SKM-1 treated with dmso at 0.1 percent for 144 hours (cell line): ENCODE measurements around the gene CDCA7L.
"Not testable (repeated sequence)": the region's sequence is repeated elsewhere in the genome, so short reads cannot be mapped to it uniquely, and the experiment has no call there.

Source experiments
- DNase-seq: peaks from one replicate; lab custom pipeline; 2025; ENCODE audit not compliant: unreplicated experiment; lab: John Stamatoyannopoulos, UW

CDCA7L gene

GRCh38 chr7:21944616-21945453, 864 bp downstream of the CDCA7L start:
- peak; percentile 54 for DNase-seq

GRCh38 chr7:21943436-21943835, 2.3 kb downstream of the CDCA7L start:
- DNase-seq = no peak

- DNase-seq = no peak
These were observed 2.7 kb downstream of the CDCA7L start for GRCh38 chr7:21942955-21943354.

GRCh38 chr7:21941611-21942141, 4.0 kb downstream of the CDCA7L start:
- DNase-seq = peak; percentile 75

- DNase-seq = no peak
These were observed 5.8 kb downstream of the CDCA7L start for GRCh38 chr7:21939858-21940372.

GRCh38 chr7:21939136-21939857, 6.4 kb downstream of the CDCA7L start:
- no peak for DNase-seq

GRCh38 chr7:21938463-21938862, 7.2 kb downstream of the CDCA7L start:
- DNase-seq = no peak

- no peak for DNase-seq
These were observed 10.9 kb downstream of the CDCA7L start for GRCh38 chr7:21934808-21935207.

- not testable (repeated sequence) for DNase-seq
These were observed 12.4 kb downstream of the CDCA7L start for GRCh38 chr7:21933293-21933692.

GRCh38 chr7:21927693-21928092, 18.0 kb downstream of the CDCA7L start:
- no peak for DNase-seq

GRCh38 chr7:21926448-21926847, 19.3 kb downstream of the CDCA7L start:
- DNase-seq = no peak

GRCh38 chr7:21923658-21924057, 22.0 kb downstream of the CDCA7L start:
- DNase-seq = no peak

GRCh38 chr7:21922605-21923004, 23.1 kb downstream of the CDCA7L start:
- no peak for DNase-seq

- DNase-seq = no peak
These were observed 24.8 kb downstream of the CDCA7L start for GRCh38 chr7:21920936-21921335.

- DNase-seq = no peak
These were observed 27.5 kb downstream of the CDCA7L start for GRCh38 chr7:21918216-21918615.

GRCh38 chr7:21916629-21917028, 29.1 kb downstream of the CDCA7L start:
- DNase-seq = no peak

- no peak for DNase-seq
These were observed 29.5 kb downstream of the CDCA7L start for GRCh38 chr7:21916176-21916575.

- no peak for DNase-seq
These were observed 30.6 kb downstream of the CDCA7L start for GRCh38 chr7:21915140-21915539.

- DNase-seq = no peak
These were observed 31.0 kb downstream of the CDCA7L start for GRCh38 chr7:21914671-21915070.

- no peak for DNase-seq
These were observed 32.5 kb downstream of the CDCA7L start for GRCh38 chr7:21912931-21913780.

- DNase-seq = no peak
These were observed 33.4 kb downstream of the CDCA7L start for GRCh38 chr7:21912305-21912704.
